ENCODE measurements around the gene TUBB. TPM values are rescaled to one million over a fixed set of nuclear protein-coding genes. Genes with fewer than 3 reads are reported as not detected.

TUBB gene
- polyA plus RNA-seq, 2 of the 4 experiments (the other 2 are of a cell fraction) = 691 to 1,044 TPM

- H3K9me3 ChIP-seq = no peaks in the 10 kb centered on the region
- ATAC-seq (no peak), FAIRE-seq (no peak), DNase-seq (ENCODE audit: low read depth in 1 of 2, low spot score in 1 of 2) (no peak)
- no peak for TF ChIP-seq REST (IDR thresholded peaks at IDR 0.05)
- peaks cover 60% of the 10 kb centered on the region for H3K4me1 ChIP-seq
- peak overlapping the region; percentile 79 for H3K4me2 ChIP-seq
- H3K4me3 ChIP-seq = peak overlapping the region; percentile 84
- 16% methylated on average over 7 of the region's 7 CpGs for WGBS (ENCODE audit: missing lambda C conversion rate)
- peak overlapping the region; percentile 83 to 99 for H3K27ac ChIP-seq
- POLR2A ChIA-PET = interaction anchor here (1.6 kb wide), 1 partner anchor 34 kb away, joined by 4 read pairs; the partner anchor contains the start of gene MDC1
- CTCF ChIA-PET = interaction anchor here (2.8 to 17.1 kb wide), 2 partner anchors 10 to 43 kb away, joined by 11 to 539 read pairs; partner anchors contain the start of genes DHX16, MDC1 and TUBB
Measured at GRCh38 chr6:30683183-30683979, 36.8 kb upstream of the TUBB start.

GRCh38 chr6:30683980-30684338 is 36.2 kb upstream of the TUBB start:
- POLR2A ChIA-PET = interaction anchor here (1.2 to 1.6 kb wide), 2 partner anchors 33 kb away, joined by 3 to 4 read pairs; partner anchors contain the start of gene MDC1
- peak overlapping the region; percentile 84 for H3K4me3 ChIP-seq
- DNase-seq (ENCODE audit: low read depth in 1 of 2, low spot score in 1 of 2) = no peak

More at GRCh38 chr6:30683980-30684338, 36.2 kb upstream of the TUBB start:
- Histone ChIP-seq H3K4me2 (peak overlapping the region; percentile 79), H3K9me3 (no peaks in the 10 kb centered on the region), H3K27ac (peak overlapping the region; percentile 83 to 99), H3K4me1 (peaks cover 62% of the 10 kb centered on the region)
- TF ChIP-seq E2F6 (IDR thresholded peaks at IDR 0.05; ENCODE audit: borderline replicate concordance, low read depth) (no peak), SREBF2 (IDR thresholded peaks at IDR 0.05) (no peak), FOSL2 (IDR thresholded peaks at IDR 0.05) (no peak), FOSL2 (CRISPR knock-in tag; IDR thresholded peaks at IDR 0.05) (no peak), EP300 (IDR thresholded peaks at IDR 0.05) (no peak), RCOR1 (IDR thresholded peaks at IDR 0.05; ENCODE audit: low read depth, low read length) (no peak), FOXS1 (CRISPR knock-in tag; IDR thresholded peaks at IDR 0.05) (no peak), KDM5A (IDR thresholded peaks at IDR 0.05) (no peak), USF2 (IDR thresholded peaks at IDR 0.05) (no peak), TP53 (CRISPR knock-in tag; IDR thresholded peaks at IDR 0.05) (no peak), PBX3 (IDR thresholded peaks at IDR 0.05) (no peak), NFE2L2 (conservative IDR thresholded peaks at IDR 0.05; ENCODE audit: low read length) (no peak), FOSB (CRISPR knock-in tag; IDR thresholded peaks at IDR 0.05) (no peak), BHLHE40 (IDR thresholded peaks at IDR 0.05; ENCODE audit: low read depth, low read length) (no peak), REST (IDR thresholded peaks at IDR 0.05) (no peak), PHF8 (IDR thresholded peaks at IDR 0.05; ENCODE audit: borderline replicate concordance, low read depth) (no peak), ESRRA (IDR thresholded peaks at IDR 0.05; ENCODE audit: borderline replicate concordance, low read length) (no peak)
- 56% methylated on average over 1 of the region's 2 CpGs for WGBS (ENCODE audit: missing lambda C conversion rate)
- CTCF ChIA-PET = interaction anchor here (2.8 to 17.1 kb wide), 2 partner anchors 11 to 42 kb away, joined by 11 to 539 read pairs; partner anchors contain the start of genes DHX16, MDC1 and TUBB
- no peak for FAIRE-seq
- ATAC-seq = no peak

Measured in A549 (cell line).